Measurements from ENCODE around the gene RNF111. TPM values are rescaled to one million over a fixed set of nuclear protein-coding genes. Genes with fewer than 3 reads are reported as not detected.

The RNF111 gene
- polyA plus RNA-seq, 1 donor from 2014 or later, result 25.8 TPM

GRCh38 chr15:58951388-58952007 is 36.0 kb upstream of the RNF111 start:
- Histone ChIP-seq H3K79me2 (replicated peaks; ENCODE audit: insufficient read depth, low read length) (no peaks in the 10 kb centered on the region), H3K9ac (ENCODE audit: low read length) (no peak overlapping the region), H3K27ac (ENCODE audit: low read length) (no peak overlapping the region), H3K36me3 (ENCODE audit: insufficient read depth, low read length) (no peaks in the 10 kb centered on the region), H4K20me1 (ENCODE audit: insufficient read depth) (no peaks in the 10 kb centered on the region), H3K9me2 (ENCODE audit: insufficient read depth, low read length) (no peaks in the 10 kb centered on the region), H3K9me3 (ENCODE audit: low read length) (no peaks in the 10 kb centered on the region), H3K4me3 (ENCODE audit: low read length) (no peak overlapping the region), H3F3A (ENCODE audit: insufficient read depth, low read length, poor library complexity, severe bottlenecking) (no peaks in the 10 kb centered on the region), H2AFZ (ENCODE audit: low read depth, low read length) (no peak overlapping the region), H3K4me2 (ENCODE audit: low read length) (no peak overlapping the region), H3K27me3 (ENCODE audit: insufficient read depth, low read depth, low read length) (no peaks in the 10 kb centered on the region)
- TF ChIP-seq, protein P1, sequence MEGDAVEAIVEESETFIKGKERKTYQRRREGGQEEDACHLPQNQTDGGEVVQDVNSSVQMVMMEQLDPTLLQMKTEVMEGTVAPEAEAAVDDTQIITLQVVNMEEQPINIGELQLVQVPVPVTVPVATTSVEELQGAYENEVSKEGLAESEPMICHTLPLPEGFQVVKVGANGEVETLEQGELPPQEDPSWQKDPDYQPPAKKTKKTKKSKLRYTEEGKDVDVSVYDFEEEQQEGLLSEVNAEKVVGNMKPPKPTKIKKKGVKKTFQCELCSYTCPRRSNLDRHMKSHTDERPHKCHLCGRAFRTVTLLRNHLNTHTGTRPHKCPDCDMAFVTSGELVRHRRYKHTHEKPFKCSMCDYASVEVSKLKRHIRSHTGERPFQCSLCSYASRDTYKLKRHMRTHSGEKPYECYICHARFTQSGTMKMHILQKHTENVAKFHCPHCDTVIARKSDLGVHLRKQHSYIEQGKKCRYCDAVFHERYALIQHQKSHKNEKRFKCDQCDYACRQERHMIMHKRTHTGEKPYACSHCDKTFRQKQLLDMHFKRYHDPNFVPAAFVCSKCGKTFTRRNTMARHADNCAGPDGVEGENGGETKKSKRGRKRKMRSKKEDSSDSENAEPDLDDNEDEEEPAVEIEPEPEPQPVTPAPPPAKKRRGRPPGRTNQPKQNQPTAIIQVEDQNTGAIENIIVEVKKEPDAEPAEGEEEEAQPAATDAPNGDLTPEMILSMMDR (IDR thresholded peaks at IDR 0.05; ENCODE audit: poor library complexity, severe bottlenecking), result no peak
- TF ChIP-seq REST (IDR thresholded peaks at IDR 0.05; ENCODE audit: borderline replicate concordance), result no peak

GRCh38 chr15:58952751-58953150 is 34.7 kb upstream of the RNF111 start:
- H3K36me3 ChIP-seq (ENCODE audit: insufficient read depth, low read length), result no peaks in the 10 kb centered on the region
- no peak overlapping the region for H2AFZ ChIP-seq (ENCODE audit: low read depth, low read length)
- no peaks in the 10 kb centered on the region for H3F3A ChIP-seq (ENCODE audit: insufficient read depth, low read length, poor library complexity, severe bottlenecking)
- H3K4me2 ChIP-seq (ENCODE audit: low read length), result no peak overlapping the region
- H3K9ac ChIP-seq (ENCODE audit: low read length), result no peak overlapping the region
- no peaks in the 10 kb centered on the region for H4K20me1 ChIP-seq (ENCODE audit: insufficient read depth)
- H3K79me2 ChIP-seq (replicated peaks; ENCODE audit: insufficient read depth, low read length), result no peaks in the 10 kb centered on the region
- H3K9me3 ChIP-seq (ENCODE audit: low read length), result no peaks in the 10 kb centered on the region
- H3K27me3 ChIP-seq (ENCODE audit: insufficient read depth, low read depth, low read length), result no peaks in the 10 kb centered on the region
- H3K9me2 ChIP-seq (ENCODE audit: insufficient read depth, low read length), result no peaks in the 10 kb centered on the region
- H3K27ac ChIP-seq (ENCODE audit: low read length), result no peak overlapping the region
- H3K4me3 ChIP-seq (ENCODE audit: low read length), result no peak overlapping the region
- TF ChIP-seq RAD21 (conservative IDR thresholded peaks at IDR 0.05) (no peak), MXI1 (conservative IDR thresholded peaks at IDR 0.05; ENCODE audit: poor library complexity, severe bottlenecking) (no peak), EZH2 (IDR thresholded peaks at IDR 0.05; ENCODE audit: borderline replicate concordance, insufficient read depth, low read length, poor library complexity, severe bottlenecking) (no peak), REST (IDR thresholded peaks at IDR 0.05; ENCODE audit: borderline replicate concordance) (no peak), POLR2AphosphoS5 (IDR thresholded peaks at IDR 0.05) (no peak), SMC3 (conservative IDR thresholded peaks at IDR 0.05; ENCODE audit: poor library complexity) (no peak), EP300 (conservative IDR thresholded peaks at IDR 0.05; ENCODE audit: poor library complexity, severe bottlenecking) (no peak), TAF1 (IDR thresholded peaks at IDR 0.05; ENCODE audit: low read depth) (no peak)
- TF ChIP-seq, protein P1 (IDR thresholded peaks at IDR 0.05; ENCODE audit: poor library complexity, severe bottlenecking), result no peak
